HEK293T (cell line): ENCODE measurements around the gene TPMT.

Experiments
- FOXM1 ChIP-seq: fragments of 450-650 bp; IDR thresholded peaks from 2 replicates; pipeline ENCODE4 v1.6.1; 2017; ENCODE audit warnings: mild to moderate bottlenecking, borderline replicate concordance
- SP1 ChIP-seq: fragments of 450-650 bp; IDR thresholded peaks from 2 replicates; pipeline ENCODE4 v1.6.1; 2017
- SUZ12 ChIP-seq: fragments of 450-650 bp; IDR thresholded peaks from 2 replicates; pipeline ENCODE4 v1.6.1; 2016; ENCODE audit warnings: mild to moderate bottlenecking
- ZNF384 ChIP-seq: fragments of 450-650 bp; IDR thresholded peaks from 2 replicates; pipeline ENCODE4 v1.6.1; 2016

GRCh38 chr6:18177286-18177965, 22.5 kb upstream of the TPMT start:
- TF ChIP-seq SUZ12, result no peak
- no peak for TF ChIP-seq FOXM1
- no peak for TF ChIP-seq ZNF384
- no peak for TF ChIP-seq SP1
